DOHH2 (cell line): ENCODE measurements around the gene ANO4.

Source experiments
- H3F3A ChIP-seq: fragments of 200-600 bp; sonication (generic), shearing (Covaris generic); 2 replicates; pipeline ENCODE4 v1.6.0; 2016; ENCODE audit warnings: antibody characterized with exemption, mild to moderate bottlenecking; ENCODE audit not compliant: control insufficient read depth, insufficient read depth
- H3K27ac ChIP-seq: fragments of 200-600 bp; sonication (generic); 2 replicates; pipeline ENCODE4 v1.5.1; 2014; ENCODE audit warnings: low read depth, mild to moderate bottlenecking, low read length, moderate library complexity
- H3K27me3 ChIP-seq: fragments of 200-600 bp; sonication (generic); 2 replicates; pipeline ENCODE4 v1.6.1; 2014; ENCODE audit warnings: mild to moderate bottlenecking, low read length, mixed read lengths; ENCODE audit not compliant: control insufficient read depth
- H3K36me3 ChIP-seq: fragments of 200-600 bp; sonication (generic); 2 replicates; pipeline ENCODE4 v1.6.1; 2014; ENCODE audit warnings: mild to moderate bottlenecking, low read length, moderate library complexity, mixed read lengths; ENCODE audit not compliant: control insufficient read depth
- H3K4me1 ChIP-seq: fragments of 200-600 bp; sonication (generic); 2 replicates; pipeline ENCODE4 v1.6.1; 2014; ENCODE audit warnings: mild to moderate bottlenecking, low read length, mixed read lengths; ENCODE audit not compliant: control insufficient read depth
- H3K4me2 ChIP-seq: fragments of 200-600 bp; sonication (generic); 2 replicates; pipeline ENCODE4 v1.6.0; 2014; ENCODE audit warnings: mild to moderate bottlenecking, low read length, moderate library complexity
- H3K4me3 ChIP-seq: fragments of 200-600 bp; sonication (generic); 2 replicates; pipeline ENCODE4 v1.5.1; 2014; ENCODE audit warnings: mild to moderate bottlenecking, low read length, mixed read lengths
- H3K79me2 ChIP-seq: fragments of 200-600 bp; sonication (generic); 2 replicates; pipeline ENCODE4 v1.6.1; 2014; ENCODE audit warnings: mild to moderate bottlenecking, low read length, mixed read lengths; ENCODE audit not compliant: control insufficient read depth
- H3K9me2 ChIP-seq: fragments of 200-600 bp; sonication (generic); replicated peaks from 2 replicates; pipeline ENCODE4 v1.6.1; 2014; ENCODE audit warnings: mild to moderate bottlenecking, low read length, mixed read lengths; ENCODE audit not compliant: control insufficient read depth
- H3K9me3 ChIP-seq: fragments of 200-600 bp; sonication (generic); 2 replicates; pipeline ENCODE4 v1.6.1; 2014; ENCODE audit warnings: antibody characterized with exemption, low read length, mixed read lengths; ENCODE audit not compliant: control insufficient read depth, insufficient read depth
- H4K20me1 ChIP-seq: fragments of 200-600 bp; sonication (generic); 2 replicates; pipeline ENCODE4 v1.6.0; 2014; ENCODE audit warnings: low read depth, mild to moderate bottlenecking, antibody characterized with exemption, low read length, moderate library complexity; ENCODE audit not compliant: control insufficient read depth, insufficient read depth
- CTCF ChIP-seq: fragments of 200-600 bp; sonication (generic); IDR thresholded peaks from one replicate; pipeline ENCODE4 v1.5.1; 2014; ENCODE audit warnings: antibody characterized with exemption, mild to moderate bottlenecking, low read depth, low read length; ENCODE audit not compliant: poor library complexity, severe bottlenecking
- EZH2phosphoT487 ChIP-seq: fragments of 200-600 bp; sonication (generic); IDR thresholded peaks from 2 replicates; pipeline ENCODE4 v1.6.1; 2017; ENCODE audit warnings: borderline replicate concordance, mild to moderate bottlenecking, antibody characterized with exemption, low read length, moderate library complexity, mixed read lengths

Gene ANO4

GRCh38 chr12:100801320-100801719, 6.7 kb downstream of the ANO4 start:
- Histone ChIP-seq H3K4me2 (no peak overlapping the region), H4K20me1 (no peaks in the 10 kb centered on the region), H3K27ac (no peak overlapping the region), H3K9me3 (no peaks in the 10 kb centered on the region), H3K36me3 (no peaks in the 10 kb centered on the region), H3K9me2 (no peaks in the 10 kb centered on the region), H3F3A (no peaks in the 10 kb centered on the region), H3K4me1 (no peaks in the 10 kb centered on the region), H3K27me3 (peaks cover 9% of the 10 kb centered on the region), H3K79me2 (no peaks in the 10 kb centered on the region), H3K4me3 (no peak overlapping the region)
- TF ChIP-seq CTCF (no peak), EZH2phosphoT487 (no peak)

- no peak overlapping the region for H3K4me3 ChIP-seq
- H3F3A ChIP-seq, result no peaks in the 10 kb centered on the region
- no peak overlapping the region for H3K4me2 ChIP-seq
- H3K27me3 ChIP-seq, result peaks cover 3% of the 10 kb centered on the region; the same call in 1 of the 2 replicates
- H3K36me3 ChIP-seq, result no peaks in the 10 kb centered on the region
- no peaks in the 10 kb centered on the region for H3K9me3 ChIP-seq
- H3K9me2 ChIP-seq, result no peaks in the 10 kb centered on the region
- no peak overlapping the region for H3K27ac ChIP-seq
- TF ChIP-seq EZH2phosphoT487, result no peak
- no peak for TF ChIP-seq CTCF
- no peaks in the 10 kb centered on the region for H4K20me1 ChIP-seq
- no peaks in the 10 kb centered on the region for H3K79me2 ChIP-seq
- H3K4me1 ChIP-seq, result no peaks in the 10 kb centered on the region
Observed at GRCh38 chr12:100808777-100809176, 14.2 kb downstream of the ANO4 start.

- H3K9me3 ChIP-seq, result no peaks in the 10 kb centered on the region
- H3K4me1 ChIP-seq, result no peaks in the 10 kb centered on the region
- H3K36me3 ChIP-seq, result no peaks in the 10 kb centered on the region
- peaks cover 6% of the 10 kb centered on the region for H3K27me3 ChIP-seq
- no peak overlapping the region for H3K4me3 ChIP-seq
- no peaks in the 10 kb centered on the region for H4K20me1 ChIP-seq
- H3K27ac ChIP-seq, result no peak overlapping the region
- no peaks in the 10 kb centered on the region for H3K9me2 ChIP-seq
- H3F3A ChIP-seq, result no peaks in the 10 kb centered on the region
- no peak overlapping the region for H3K4me2 ChIP-seq
- no peaks in the 10 kb centered on the region for H3K79me2 ChIP-seq
- TF ChIP-seq EZH2phosphoT487 (no peak), CTCF (no peak)
Observed at GRCh38 chr12:100820314-100820713, 25.7 kb downstream of the ANO4 start.

- Histone ChIP-seq H3K9me3 (no peaks in the 10 kb centered on the region), H3K79me2 (no peaks in the 10 kb centered on the region), H3K4me2 (no peak overlapping the region), H3K9me2 (no peaks in the 10 kb centered on the region), H3K27ac (no peak overlapping the region), H3F3A (no peaks in the 10 kb centered on the region), H3K4me3 (no peak overlapping the region), H4K20me1 (no peaks in the 10 kb centered on the region), H3K4me1 (no peaks in the 10 kb centered on the region), H3K36me3 (no peaks in the 10 kb centered on the region), H3K27me3 (peaks cover 6% of the 10 kb centered on the region)
- no peak for TF ChIP-seq CTCF
- TF ChIP-seq EZH2phosphoT487, result no peak
Observed at GRCh38 chr12:100823963-100824362, 29.4 kb downstream of the ANO4 start.
